Trophoblast cell (in vitro differentiated cells and primary cell): Measurements from ENCODE around the gene PRKD2.

ENCODE experiments used
- DNase-seq, 2 donors: peaks; one replicate each; pipeline ENCODE4 v3.0.0-alpha.2; 2016
- H2AFZ ChIP-seq: 2 replicates; pipeline ENCODE4 v1.6.1; 2013; ENCODE audit warnings: low read length, moderate library complexity, mild to moderate bottlenecking; ENCODE audit not compliant: insufficient read depth, poor library complexity
- H2AK5ac ChIP-seq: 2 replicates; pipeline ENCODE4 v1.6.1; 2013; ENCODE audit warnings: mild to moderate bottlenecking, low read length
- H2BK120ac ChIP-seq: 2 replicates; pipeline ENCODE4 v1.6.1; 2013; ENCODE audit warnings: low read length, mild to moderate bottlenecking, moderate library complexity; ENCODE audit not compliant: insufficient read depth, poor library complexity
- H2BK12ac ChIP-seq: 2 replicates; pipeline ENCODE4 v1.6.1; 2013; ENCODE audit warnings: mild to moderate bottlenecking, low read length, moderate library complexity
- H2BK5ac ChIP-seq: 2 replicates; pipeline ENCODE4 v1.6.1; 2013; ENCODE audit warnings: low read length, low read depth, moderate library complexity, mild to moderate bottlenecking; ENCODE audit not compliant: poor library complexity
- H3K14ac ChIP-seq: 2 replicates; pipeline ENCODE4 v1.6.1; 2013; ENCODE audit warnings: mild to moderate bottlenecking, low read length
- H3K18ac ChIP-seq: 2 replicates; pipeline ENCODE4 v1.6.1; 2013; ENCODE audit warnings: mild to moderate bottlenecking, low read length
- H3K23ac ChIP-seq: 2 replicates; pipeline ENCODE4 v1.6.1; 2013; ENCODE audit warnings: low read length
- H3K27ac ChIP-seq: 2 replicates; pipeline ENCODE4 v1.5.1; 2013; ENCODE audit warnings: low read depth, mild to moderate bottlenecking, inconsistent platforms, low read length, moderate library complexity
- H3K27me3 ChIP-seq: 2 replicates; pipeline ENCODE4 v1.6.1; 2013; ENCODE audit warnings: inconsistent platforms, mild to moderate bottlenecking, low read length, moderate library complexity; ENCODE audit not compliant: insufficient read depth
- H3K36me3 ChIP-seq, 2 experiments: 1 replicate in 1 of 2; 2 replicates in 1 of 2; pipeline ENCODE4 v1.6.1; 2013; ENCODE audit warnings: low read length in 2 of 2, mild to moderate bottlenecking in 2 of 2, moderate library complexity in 1 of 2; ENCODE audit not compliant: insufficient read depth in 2 of 2, control insufficient read depth in 1 of 2
- H3K4ac ChIP-seq: 2 replicates; pipeline ENCODE4 v1.6.1; 2013; ENCODE audit warnings: low read depth, mild to moderate bottlenecking, low read length, moderate library complexity
- H3K4me1 ChIP-seq, 2 experiments: 1 replicate in 1 of 2; 2 replicates in 1 of 2; pipeline ENCODE4 v1.6.1; 2013; ENCODE audit warnings: low read length in 2 of 2, mild to moderate bottlenecking in 2 of 2, moderate library complexity in 1 of 2; ENCODE audit not compliant: insufficient read depth in 2 of 2, control insufficient read depth in 1 of 2
- H3K4me2 ChIP-seq: 2 replicates; pipeline ENCODE4 v1.6.1; 2013; ENCODE audit warnings: inconsistent platforms, mild to moderate bottlenecking, low read length, moderate library complexity
- H3K4me3 ChIP-seq: 2 replicates; pipeline ENCODE4 v1.5.1; 2013; ENCODE audit warnings: mild to moderate bottlenecking, low read depth, low read length, inconsistent platforms
- H3K79me1 ChIP-seq: one replicate; pipeline ENCODE4 v1.6.1; 2013; ENCODE audit warnings: low read length
- H3K79me2 ChIP-seq: 2 replicates; pipeline ENCODE4 v1.6.1; 2013; ENCODE audit warnings: low read length, mild to moderate bottlenecking; ENCODE audit not compliant: control insufficient read depth, insufficient read depth, poor library complexity
- H3K9ac ChIP-seq: 2 replicates; pipeline ENCODE4 v1.6.1; 2013; ENCODE audit warnings: mild to moderate bottlenecking, low read length
- H3K9me3 ChIP-seq: 2 replicates; pipeline ENCODE4 v1.6.1; 2013; ENCODE audit warnings: low read depth, mild to moderate bottlenecking, control low read depth, inconsistent platforms, low read length; ENCODE audit not compliant: insufficient read depth
- H4K12ac ChIP-seq: 2 replicates; pipeline ENCODE4 v1.6.1; 2013; ENCODE audit warnings: low read depth, mild to moderate bottlenecking, low read length, moderate library complexity
- H4K8ac ChIP-seq: 2 replicates; pipeline ENCODE4 v1.6.1; 2013; ENCODE audit warnings: low read depth, mild to moderate bottlenecking, low read length, moderate library complexity
- H4K91ac ChIP-seq: one replicate; pipeline ENCODE4 v1.6.1; 2013; ENCODE audit warnings: low read depth, mild to moderate bottlenecking, low read length, moderate library complexity
- WGBS: extraction: QIAGEN DNeasy Blood & Tissue Kit; methylation state at CpG from one replicate; pipeline ENCODE4 v1.1.7; 2013; ENCODE audit warnings: missing lambda C conversion rate; ENCODE audit not compliant: insufficient read length, insufficient coverage; ENCODE audit errors: extremely low coverage; 5-methylcytosine and 5-hydroxymethylcytosine counted together

Gene PRKD2

GRCh38 chr19:46685189-46685588 lies 31.7 kb downstream of the PRKD2 start:
- no peaks in the 10 kb centered on the region for H3K79me1 ChIP-seq
- H4K12ac ChIP-seq: no peak overlapping the region
- no peak overlapping the region for H2BK120ac ChIP-seq
- no peaks in the 10 kb centered on the region for H3K4me1 ChIP-seq
- no peak overlapping the region for H2BK5ac ChIP-seq
- H3K23ac ChIP-seq: no peak overlapping the region
- no peak overlapping the region for H3K4ac ChIP-seq
- no peak overlapping the region for H3K18ac ChIP-seq
- no peaks in the 10 kb centered on the region for H3K9me3 ChIP-seq
- no peak overlapping the region for H3K27ac ChIP-seq
- no peaks in the 10 kb centered on the region for H3K27me3 ChIP-seq
- no peak overlapping the region for H3K4me2 ChIP-seq
- H4K91ac ChIP-seq: no peak overlapping the region
- H3K36me3 ChIP-seq: peaks cover 63 to 64% of the 10 kb centered on the region in 2 experiments
- H3K9ac ChIP-seq: no peak overlapping the region
- H2BK12ac ChIP-seq: no peak overlapping the region
- no peak for DNase-seq
- H2AFZ ChIP-seq: no peak overlapping the region
- no peak overlapping the region for H2AK5ac ChIP-seq
- H3K14ac ChIP-seq: no peak overlapping the region
- no peak overlapping the region for H4K8ac ChIP-seq
- H3K4me3 ChIP-seq: no peak overlapping the region
- no peaks in the 10 kb centered on the region for H3K79me2 ChIP-seq
- WGBS: no CpG with 5 or more reads among the region's 3 CpGs

GRCh38 chr19:46678110-46678732 lies 38.7 kb downstream of the PRKD2 start:
- peaks cover 64 to 74% of the 10 kb centered on the region in 2 experiments for H3K36me3 ChIP-seq
- H3K4ac ChIP-seq: no peak overlapping the region
- no peak overlapping the region for H2BK120ac ChIP-seq
- H3K9me3 ChIP-seq: peaks cover 6% of the 10 kb centered on the region
- WGBS: no CpG with 5 or more reads among the region's 26 CpGs
- H3K23ac ChIP-seq: no peak overlapping the region
- H3K4me2 ChIP-seq: no peak overlapping the region
- H3K27me3 ChIP-seq: no peaks in the 10 kb centered on the region
- H3K9ac ChIP-seq: no peak overlapping the region
- H3K14ac ChIP-seq: no peak overlapping the region
- H3K79me1 ChIP-seq: no peaks in the 10 kb centered on the region
- no peak overlapping the region for H4K12ac ChIP-seq
- no peak overlapping the region for H2BK12ac ChIP-seq
- no peak overlapping the region for H2BK5ac ChIP-seq
- no peak for DNase-seq
- H3K4me3 ChIP-seq: no peak overlapping the region
- no peak overlapping the region for H2AFZ ChIP-seq
- H3K27ac ChIP-seq: no peak overlapping the region
- H3K4me1 ChIP-seq: no peaks in the 10 kb centered on the region
- no peak overlapping the region for H2AK5ac ChIP-seq
- no peak overlapping the region for H3K18ac ChIP-seq
- no peak overlapping the region for H4K91ac ChIP-seq
- H4K8ac ChIP-seq: no peak overlapping the region
- no peaks in the 10 kb centered on the region for H3K79me2 ChIP-seq

GRCh38 chr19:46674416-46675178 lies 42.3 kb downstream of the PRKD2 start:
- Histone ChIP-seq H3K14ac (no peak overlapping the region), H3K4me1 (no peaks in the 10 kb centered on the region), H3K18ac (no peak overlapping the region), H3K9me3 (peaks cover 6% of the 10 kb centered on the region), H3K36me3 (peaks cover 50 to 59% of the 10 kb centered on the region in 2 experiments), H3K23ac (no peak overlapping the region), H3K4me2 (no peak overlapping the region), H2BK12ac (no peak overlapping the region), H3K4ac (no peak overlapping the region), H2BK5ac (no peak overlapping the region), H3K9ac (no peak overlapping the region), H4K91ac (no peak overlapping the region), H3K79me2 (no peaks in the 10 kb centered on the region), H3K79me1 (no peaks in the 10 kb centered on the region), H3K27ac (no peak overlapping the region), H4K8ac (no peak overlapping the region), H3K27me3 (no peaks in the 10 kb centered on the region), H2AK5ac (no peak overlapping the region), H2AFZ (no peak overlapping the region), H3K4me3 (no peak overlapping the region), H2BK120ac (no peak overlapping the region), H4K12ac (no peak overlapping the region)
- no peak for DNase-seq
- no CpG with 5 or more reads among the region's 21 CpGs for WGBS

GRCh38 chr19:46670813-46671212 lies 46.1 kb downstream of the PRKD2 start:
- Histone ChIP-seq H3K23ac (no peak overlapping the region), H2BK5ac (no peak overlapping the region), H2BK120ac (no peak overlapping the region)

More at GRCh38 chr19:46670813-46671212, 46.1 kb downstream of the PRKD2 start:
- Histone ChIP-seq H3K27ac (no peak overlapping the region), H3K18ac (no peak overlapping the region), H3K14ac (no peak overlapping the region), H3K4ac (no peak overlapping the region), H2AK5ac (no peak overlapping the region), H2AFZ (no peak overlapping the region), H3K79me2 (no peaks in the 10 kb centered on the region), H4K8ac (no peak overlapping the region), H4K91ac (no peak overlapping the region), H4K12ac (no peak overlapping the region), H3K4me3 (no peak overlapping the region), H3K36me3 (peaks cover 22 to 26% of the 10 kb centered on the region in 2 experiments), H3K9me3 (peaks cover 6% of the 10 kb centered on the region), H3K27me3 (no peaks in the 10 kb centered on the region), H3K79me1 (no peaks in the 10 kb centered on the region), H3K4me1 (no peaks in the 10 kb centered on the region), H2BK12ac (no peak overlapping the region), H3K9ac (no peak overlapping the region), H3K4me2 (no peak overlapping the region)
- DNase-seq: peak in 1 of 2 donors; percentile 42
